Neural cell (in vitro differentiated cells): ENCODE data around the gene ZFPM1. TPM values are rescaled to one million over a fixed set of nuclear protein-coding genes. Genes with fewer than 3 reads are reported as not detected.

Experiments used
- H2AFZ ChIP-seq: fragments of 200-600, 300-800 bp; sonication (generic), shearing (Covaris generic); 2 replicates; pipeline ENCODE4 v1.6.0; 2014; ENCODE audit warnings: low read depth, mild to moderate bottlenecking, antibody characterized with exemption, low read length, moderate library complexity
- H3F3A ChIP-seq: fragments of 200-600 bp; shearing (Covaris generic); 2 replicates; pipeline ENCODE4 v1.6.1; 2016; ENCODE audit warnings: mild to moderate bottlenecking, moderate library complexity, mixed read lengths, antibody characterized with exemption, low read length; ENCODE audit not compliant: insufficient read depth, poor library complexity, severe bottlenecking
- H3K27ac ChIP-seq: fragments of 200-600, 300-800 bp; sonication (generic), shearing (Covaris generic); 2 replicates; pipeline ENCODE4 v1.5.1; 2014; ENCODE audit warnings: mild to moderate bottlenecking, low read length, moderate library complexity
- H3K27me3 ChIP-seq: fragments of 300-800, 200-600 bp; sonication (generic), shearing (Covaris generic); 2 replicates; pipeline ENCODE4 v1.6.0; 2014; ENCODE audit warnings: mild to moderate bottlenecking, low read depth, low read length, moderate library complexity; ENCODE audit not compliant: insufficient read depth
- H3K36me3 ChIP-seq: fragments of 300-800, 200-600 bp; sonication (generic), shearing (Covaris generic); 2 replicates; pipeline ENCODE4 v1.5.1; 2014; ENCODE audit warnings: mild to moderate bottlenecking, antibody characterized with exemption, low read length, moderate library complexity; ENCODE audit not compliant: insufficient read depth
- H3K4me2 ChIP-seq: fragments of 300-800, 200-600 bp; sonication (generic), shearing (Covaris generic); 2 replicates; pipeline ENCODE4 v1.6.0; 2014; ENCODE audit warnings: mild to moderate bottlenecking, low read length
- H3K4me3 ChIP-seq: fragments of 300-800, 200-600 bp; sonication (generic), shearing (Covaris generic); 2 replicates; pipeline ENCODE4 v1.5.1; 2014; ENCODE audit warnings: mild to moderate bottlenecking, low read length, moderate library complexity
- H3K79me2 ChIP-seq: fragments of 200-600 bp; shearing (Covaris generic); replicated peaks from 2 replicates; pipeline ENCODE4 v1.6.0; 2014; ENCODE audit warnings: mild to moderate bottlenecking, low read length, moderate library complexity; ENCODE audit not compliant: insufficient read depth
- H3K9ac ChIP-seq: fragments of 300-800, 200-600 bp; sonication (generic), shearing (Covaris generic); 2 replicates; pipeline ENCODE4 v1.6.1; 2016; ENCODE audit warnings: mild to moderate bottlenecking, low read length, mixed read lengths
- H3K9me2 ChIP-seq: fragments of 200-600 bp; shearing (Covaris generic); 2 replicates; pipeline ENCODE4 v1.6.1; 2016; ENCODE audit warnings: mild to moderate bottlenecking, low read length, mixed read lengths; ENCODE audit not compliant: insufficient read depth
- H3K9me3 ChIP-seq: fragments of 200-600, 300-800 bp; sonication (generic), shearing (Covaris generic); 2 replicates; pipeline ENCODE4 v1.6.1; 2016; ENCODE audit warnings: mild to moderate bottlenecking, mixed run types, low read length, moderate library complexity, mixed read lengths
- H4K20me1 ChIP-seq: fragments of 200-600 bp; shearing (Covaris generic); 2 replicates; pipeline ENCODE4 v1.6.1; 2016; ENCODE audit warnings: mild to moderate bottlenecking, mixed run types; ENCODE audit not compliant: insufficient read depth
- EP300 ChIP-seq: fragments of 450-650 bp; conservative IDR thresholded peaks from 2 replicates; pipeline ENCODE4 v1.6.1; 2014; ENCODE audit warnings: antibody characterized with exemption, mild to moderate bottlenecking, moderate library complexity; ENCODE audit not compliant: poor library complexity, severe bottlenecking
- EZH2 ChIP-seq: fragments of 200-600, 300-800 bp; shearing (Covaris generic), sonication (generic); IDR thresholded peaks from 2 replicates; pipeline ENCODE4 v1.6.1; 2014; ENCODE audit warnings: antibody characterized with exemption, low read length, borderline replicate concordance, mild to moderate bottlenecking; ENCODE audit not compliant: insufficient read depth, poor library complexity, severe bottlenecking
- MXI1 ChIP-seq: fragments of 450-650 bp; conservative IDR thresholded peaks from 2 replicates; pipeline ENCODE4 v1.6.1; 2014; ENCODE audit warnings: antibody characterized with exemption, mild to moderate bottlenecking; ENCODE audit not compliant: poor library complexity, severe bottlenecking
- POLR2AphosphoS5 ChIP-seq: IDR thresholded peaks from 2 replicates; pipeline ENCODE4 v1.6.1; 2012
- RAD21 ChIP-seq: fragments of 450-650 bp; conservative IDR thresholded peaks from 2 replicates; pipeline ENCODE4 v1.6.1; 2014; ENCODE audit warnings: antibody characterized with exemption, mild to moderate bottlenecking, moderate library complexity
- SMC3 ChIP-seq: fragments of 450-650 bp; conservative IDR thresholded peaks from 2 replicates; pipeline ENCODE4 v1.6.1; 2014; ENCODE audit warnings: antibody characterized with exemption, mild to moderate bottlenecking, moderate library complexity; ENCODE audit not compliant: poor library complexity
- TAF1 ChIP-seq: IDR thresholded peaks from 2 replicates; pipeline ENCODE4 v1.6.1; 2012; ENCODE audit warnings: low read depth
- polyA plus RNA-seq: library from polyadenylated mRNA; depleted of rRNA; stranded (reverse); fragments of >200 nt; gene quantifications from 2 replicates; pipeline ENCODE4 v1.2.3, GENCODE V29; 2014
- TF ChIP-seq, protein P1 (sequence below): IDR thresholded peaks from 2 replicates; pipeline ENCODE4 v1.6.1; 2012; ENCODE audit warnings: borderline replicate concordance
- TF ChIP-seq, protein P2 (sequence below): fragments of 450-650 bp; IDR thresholded peaks from 2 replicates; pipeline ENCODE4 v1.5.1; 2014; ENCODE audit warnings: antibody characterized with exemption, mild to moderate bottlenecking, moderate library complexity; ENCODE audit not compliant: poor library complexity, severe bottlenecking

ZFPM1 gene
- polyA plus RNA-seq, 1 donor from 2014 or later, result 0.41 TPM

DNA sequence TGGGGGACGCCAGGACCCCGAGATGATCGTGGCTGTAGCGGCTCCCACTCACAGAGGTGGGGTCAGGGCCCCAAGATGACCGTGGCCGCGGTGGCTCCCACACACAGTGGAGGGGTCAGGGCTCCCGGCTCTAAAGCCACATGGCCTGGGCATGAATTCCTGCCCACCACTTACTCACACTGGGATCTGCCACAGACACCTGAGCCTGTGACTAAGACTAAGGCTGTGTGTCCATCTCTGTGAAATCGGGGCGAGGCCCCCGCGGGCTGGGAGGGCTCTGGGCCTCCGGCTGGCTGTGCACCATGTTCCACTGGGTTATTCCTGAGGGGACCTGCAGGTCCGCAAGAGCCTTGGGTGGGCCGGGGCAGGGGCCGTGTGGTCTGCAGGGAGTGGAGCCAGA lies 18.5 kb downstream of the ZFPM1 start:
- no peaks in the 10 kb centered on the region for H3F3A ChIP-seq
- H3K27ac ChIP-seq, result no peak overlapping the region
- H3K79me2 ChIP-seq, result no peaks in the 10 kb centered on the region
- H2AFZ ChIP-seq, result no peak overlapping the region
- no peaks in the 10 kb centered on the region for H3K9me2 ChIP-seq
- no peak overlapping the region for H3K4me3 ChIP-seq
- no peaks in the 10 kb centered on the region for H3K9me3 ChIP-seq
- no peaks in the 10 kb centered on the region for H4K20me1 ChIP-seq
- TF ChIP-seq POLR2AphosphoS5 (no peak), EZH2 (no peak), SMC3 (no peak), TAF1 (no peak), EP300 (no peak), MXI1 (no peak), RAD21 (no peak)
- TF ChIP-seq, protein P1, sequence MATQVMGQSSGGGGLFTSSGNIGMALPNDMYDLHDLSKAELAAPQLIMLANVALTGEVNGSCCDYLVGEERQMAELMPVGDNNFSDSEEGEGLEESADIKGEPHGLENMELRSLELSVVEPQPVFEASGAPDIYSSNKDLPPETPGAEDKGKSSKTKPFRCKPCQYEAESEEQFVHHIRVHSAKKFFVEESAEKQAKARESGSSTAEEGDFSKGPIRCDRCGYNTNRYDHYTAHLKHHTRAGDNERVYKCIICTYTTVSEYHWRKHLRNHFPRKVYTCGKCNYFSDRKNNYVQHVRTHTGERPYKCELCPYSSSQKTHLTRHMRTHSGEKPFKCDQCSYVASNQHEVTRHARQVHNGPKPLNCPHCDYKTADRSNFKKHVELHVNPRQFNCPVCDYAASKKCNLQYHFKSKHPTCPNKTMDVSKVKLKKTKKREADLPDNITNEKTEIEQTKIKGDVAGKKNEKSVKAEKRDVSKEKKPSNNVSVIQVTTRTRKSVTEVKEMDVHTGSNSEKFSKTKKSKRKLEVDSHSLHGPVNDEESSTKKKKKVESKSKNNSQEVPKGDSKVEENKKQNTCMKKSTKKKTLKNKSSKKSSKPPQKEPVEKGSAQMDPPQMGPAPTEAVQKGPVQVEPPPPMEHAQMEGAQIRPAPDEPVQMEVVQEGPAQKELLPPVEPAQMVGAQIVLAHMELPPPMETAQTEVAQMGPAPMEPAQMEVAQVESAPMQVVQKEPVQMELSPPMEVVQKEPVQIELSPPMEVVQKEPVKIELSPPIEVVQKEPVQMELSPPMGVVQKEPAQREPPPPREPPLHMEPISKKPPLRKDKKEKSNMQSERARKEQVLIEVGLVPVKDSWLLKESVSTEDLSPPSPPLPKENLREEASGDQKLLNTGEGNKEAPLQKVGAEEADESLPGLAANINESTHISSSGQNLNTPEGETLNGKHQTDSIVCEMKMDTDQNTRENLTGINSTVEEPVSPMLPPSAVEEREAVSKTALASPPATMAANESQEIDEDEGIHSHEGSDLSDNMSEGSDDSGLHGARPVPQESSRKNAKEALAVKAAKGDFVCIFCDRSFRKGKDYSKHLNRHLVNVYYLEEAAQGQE, result no peak
- TF ChIP-seq, protein P2, sequence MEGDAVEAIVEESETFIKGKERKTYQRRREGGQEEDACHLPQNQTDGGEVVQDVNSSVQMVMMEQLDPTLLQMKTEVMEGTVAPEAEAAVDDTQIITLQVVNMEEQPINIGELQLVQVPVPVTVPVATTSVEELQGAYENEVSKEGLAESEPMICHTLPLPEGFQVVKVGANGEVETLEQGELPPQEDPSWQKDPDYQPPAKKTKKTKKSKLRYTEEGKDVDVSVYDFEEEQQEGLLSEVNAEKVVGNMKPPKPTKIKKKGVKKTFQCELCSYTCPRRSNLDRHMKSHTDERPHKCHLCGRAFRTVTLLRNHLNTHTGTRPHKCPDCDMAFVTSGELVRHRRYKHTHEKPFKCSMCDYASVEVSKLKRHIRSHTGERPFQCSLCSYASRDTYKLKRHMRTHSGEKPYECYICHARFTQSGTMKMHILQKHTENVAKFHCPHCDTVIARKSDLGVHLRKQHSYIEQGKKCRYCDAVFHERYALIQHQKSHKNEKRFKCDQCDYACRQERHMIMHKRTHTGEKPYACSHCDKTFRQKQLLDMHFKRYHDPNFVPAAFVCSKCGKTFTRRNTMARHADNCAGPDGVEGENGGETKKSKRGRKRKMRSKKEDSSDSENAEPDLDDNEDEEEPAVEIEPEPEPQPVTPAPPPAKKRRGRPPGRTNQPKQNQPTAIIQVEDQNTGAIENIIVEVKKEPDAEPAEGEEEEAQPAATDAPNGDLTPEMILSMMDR, result no peak
- no peak overlapping the region for H3K9ac ChIP-seq
- H3K36me3 ChIP-seq, result no peaks in the 10 kb centered on the region
- H3K27me3 ChIP-seq, result no peaks in the 10 kb centered on the region
- H3K4me2 ChIP-seq, result no peak overlapping the region

DNA sequence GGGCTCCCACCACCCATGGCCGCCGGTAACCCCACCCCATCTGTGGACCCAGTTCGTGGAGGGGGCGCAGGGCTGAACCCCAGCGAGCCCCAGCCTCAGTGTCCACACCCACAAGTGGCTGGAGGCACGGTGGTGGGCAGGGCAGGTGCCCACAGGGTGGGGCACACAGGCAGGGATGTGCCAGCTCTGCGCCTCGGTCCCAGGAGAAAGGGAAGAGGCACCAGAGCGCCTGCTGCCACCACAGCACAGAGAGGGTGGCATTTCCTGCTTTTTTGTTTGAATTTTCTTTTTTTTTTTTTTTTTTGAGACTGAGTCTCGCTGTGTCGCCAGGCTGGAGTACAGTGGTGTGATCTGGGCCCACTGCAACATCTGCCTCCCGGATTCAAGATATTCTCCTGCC lies 19.0 kb downstream of the ZFPM1 start:
- Histone ChIP-seq H3K4me3 (no peak overlapping the region), H3K9ac (no peak overlapping the region), H3K9me3 (no peaks in the 10 kb centered on the region), H3K4me2 (no peak overlapping the region), H4K20me1 (no peaks in the 10 kb centered on the region), H3K36me3 (no peaks in the 10 kb centered on the region), H3K27ac (no peak overlapping the region), H2AFZ (no peak overlapping the region), H3K79me2 (no peaks in the 10 kb centered on the region), H3K27me3 (no peaks in the 10 kb centered on the region), H3K9me2 (no peaks in the 10 kb centered on the region), H3F3A (no peaks in the 10 kb centered on the region)
- TF ChIP-seq POLR2AphosphoS5 (no peak), RAD21 (no peak), EZH2 (no peak), EP300 (no peak), MXI1 (no peak)
- TF ChIP-seq, protein P1, result no peak
